ENCODE results near the gene MRPL42.

MRPL42 gene

DNA sequence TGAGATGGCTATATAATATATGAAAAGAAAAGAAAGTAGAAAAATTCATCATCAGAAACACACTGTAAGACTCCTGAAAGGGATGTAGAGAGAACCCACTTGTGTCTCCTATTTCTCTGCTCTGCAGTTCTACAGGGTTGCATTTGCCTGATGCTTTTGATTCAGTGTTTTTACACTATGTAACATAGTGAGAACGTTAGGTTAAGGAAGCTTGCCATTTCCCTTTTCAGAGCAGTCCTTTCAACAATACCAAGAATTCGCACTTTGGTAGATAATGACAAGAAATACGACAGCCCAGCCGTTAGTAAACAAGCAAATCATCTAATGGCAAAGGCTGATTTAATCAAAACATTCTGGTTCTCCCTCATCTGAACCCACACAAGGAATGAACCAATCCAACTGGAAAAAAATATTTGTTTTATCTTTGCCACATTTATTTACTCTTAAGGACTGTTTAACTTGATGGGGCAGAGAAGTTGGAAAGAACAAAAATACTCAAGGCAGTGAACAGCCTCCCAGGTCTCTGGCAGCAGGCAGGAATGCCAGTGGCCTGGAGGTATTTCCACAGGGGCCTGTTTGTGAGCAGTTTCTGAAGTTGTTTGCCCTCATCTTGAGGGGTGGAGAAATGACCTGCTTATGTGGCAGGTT, 74.4 kb downstream of the MRPL42 start:
- TF ChIP-seq TAF1 (IDR thresholded peaks at IDR 0.05; ENCODE audit: borderline replicate concordance, insufficient read depth, low read length) (no peak), POLR2AphosphoS5 (IDR thresholded peaks at IDR 0.05; ENCODE audit: low read depth, low read length) (no peak), FOXP2 (optimal IDR thresholded peaks at IDR 0.05; ENCODE audit: borderline replicate concordance, extremely low read depth, extremely low read length, insufficient read depth) (no peak), SIN3A (IDR thresholded peaks at IDR 0.05; ENCODE audit: borderline replicate concordance, insufficient read depth, low read length) (no peak)
- TF ChIP-seq, protein P1, sequence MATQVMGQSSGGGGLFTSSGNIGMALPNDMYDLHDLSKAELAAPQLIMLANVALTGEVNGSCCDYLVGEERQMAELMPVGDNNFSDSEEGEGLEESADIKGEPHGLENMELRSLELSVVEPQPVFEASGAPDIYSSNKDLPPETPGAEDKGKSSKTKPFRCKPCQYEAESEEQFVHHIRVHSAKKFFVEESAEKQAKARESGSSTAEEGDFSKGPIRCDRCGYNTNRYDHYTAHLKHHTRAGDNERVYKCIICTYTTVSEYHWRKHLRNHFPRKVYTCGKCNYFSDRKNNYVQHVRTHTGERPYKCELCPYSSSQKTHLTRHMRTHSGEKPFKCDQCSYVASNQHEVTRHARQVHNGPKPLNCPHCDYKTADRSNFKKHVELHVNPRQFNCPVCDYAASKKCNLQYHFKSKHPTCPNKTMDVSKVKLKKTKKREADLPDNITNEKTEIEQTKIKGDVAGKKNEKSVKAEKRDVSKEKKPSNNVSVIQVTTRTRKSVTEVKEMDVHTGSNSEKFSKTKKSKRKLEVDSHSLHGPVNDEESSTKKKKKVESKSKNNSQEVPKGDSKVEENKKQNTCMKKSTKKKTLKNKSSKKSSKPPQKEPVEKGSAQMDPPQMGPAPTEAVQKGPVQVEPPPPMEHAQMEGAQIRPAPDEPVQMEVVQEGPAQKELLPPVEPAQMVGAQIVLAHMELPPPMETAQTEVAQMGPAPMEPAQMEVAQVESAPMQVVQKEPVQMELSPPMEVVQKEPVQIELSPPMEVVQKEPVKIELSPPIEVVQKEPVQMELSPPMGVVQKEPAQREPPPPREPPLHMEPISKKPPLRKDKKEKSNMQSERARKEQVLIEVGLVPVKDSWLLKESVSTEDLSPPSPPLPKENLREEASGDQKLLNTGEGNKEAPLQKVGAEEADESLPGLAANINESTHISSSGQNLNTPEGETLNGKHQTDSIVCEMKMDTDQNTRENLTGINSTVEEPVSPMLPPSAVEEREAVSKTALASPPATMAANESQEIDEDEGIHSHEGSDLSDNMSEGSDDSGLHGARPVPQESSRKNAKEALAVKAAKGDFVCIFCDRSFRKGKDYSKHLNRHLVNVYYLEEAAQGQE (IDR thresholded peaks at IDR 0.05; ENCODE audit: insufficient read depth in 1 of 2, low read depth in 2 of 2, low read length in 2 of 2), result no peak

DNA sequence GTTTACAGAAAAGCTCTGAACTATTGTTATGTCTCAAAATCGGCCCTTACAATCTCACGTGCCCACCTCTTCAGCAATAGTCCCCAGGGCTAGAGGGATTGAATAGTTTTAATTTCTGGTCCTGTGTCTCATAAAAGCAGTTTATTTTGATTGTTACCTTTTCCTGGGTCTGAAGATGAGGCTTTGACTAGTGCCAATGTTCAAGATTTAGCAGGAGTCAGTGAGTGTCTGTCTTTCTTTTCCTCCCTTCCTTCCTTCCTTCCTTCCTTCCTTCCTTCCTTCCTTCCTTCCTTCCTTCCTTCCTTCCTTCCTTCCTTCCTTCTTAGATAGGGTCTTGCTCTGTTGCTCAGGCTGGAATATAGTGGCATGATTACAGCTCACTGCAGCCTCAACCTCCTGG, 80.5 kb downstream of the MRPL42 start:
- TF ChIP-seq POLR2AphosphoS5 (IDR thresholded peaks at IDR 0.05; ENCODE audit: low read depth, low read length) (no peak), TAF1 (IDR thresholded peaks at IDR 0.05; ENCODE audit: borderline replicate concordance, insufficient read depth, low read length) (no peak), SIN3A (IDR thresholded peaks at IDR 0.05; ENCODE audit: borderline replicate concordance, insufficient read depth, low read length) (no peak), FOXP2 (optimal IDR thresholded peaks at IDR 0.05; ENCODE audit: borderline replicate concordance, extremely low read depth, extremely low read length, insufficient read depth) (no peak)
- TF ChIP-seq, protein P1 (IDR thresholded peaks at IDR 0.05; ENCODE audit: insufficient read depth in 1 of 2, low read depth in 2 of 2, low read length in 2 of 2), result no peak

DNA sequence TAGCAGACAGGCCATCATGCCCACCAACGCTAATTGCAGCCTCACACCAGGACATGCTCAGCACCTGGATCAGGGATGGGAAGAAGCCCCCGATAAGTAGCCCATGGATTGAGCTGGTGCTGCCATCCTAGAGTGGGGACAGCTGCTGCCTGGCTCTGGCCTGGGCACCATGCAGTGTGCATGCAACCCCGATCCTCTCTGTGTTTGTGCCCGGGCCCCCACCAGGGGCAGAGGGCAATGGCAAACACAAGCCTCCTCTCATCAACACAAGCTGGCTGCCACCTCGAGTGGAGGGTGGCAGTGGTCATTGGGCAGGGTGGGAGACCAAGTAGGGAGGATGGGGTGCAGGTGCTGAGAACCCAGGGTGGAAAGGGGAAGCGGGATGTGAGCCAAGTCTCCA, 81.9 kb downstream of the MRPL42 start:
- TF ChIP-seq FOXP2 (optimal IDR thresholded peaks at IDR 0.05; ENCODE audit: borderline replicate concordance, extremely low read depth, extremely low read length, insufficient read depth) (no peak), SIN3A (IDR thresholded peaks at IDR 0.05; ENCODE audit: borderline replicate concordance, insufficient read depth, low read length) (no peak), POLR2AphosphoS5 (IDR thresholded peaks at IDR 0.05; ENCODE audit: low read depth, low read length) (no peak)
- TF ChIP-seq, protein P1 (IDR thresholded peaks at IDR 0.05; ENCODE audit: insufficient read depth in 1 of 2, low read depth in 2 of 2, low read length in 2 of 2), result no peak

DNA sequence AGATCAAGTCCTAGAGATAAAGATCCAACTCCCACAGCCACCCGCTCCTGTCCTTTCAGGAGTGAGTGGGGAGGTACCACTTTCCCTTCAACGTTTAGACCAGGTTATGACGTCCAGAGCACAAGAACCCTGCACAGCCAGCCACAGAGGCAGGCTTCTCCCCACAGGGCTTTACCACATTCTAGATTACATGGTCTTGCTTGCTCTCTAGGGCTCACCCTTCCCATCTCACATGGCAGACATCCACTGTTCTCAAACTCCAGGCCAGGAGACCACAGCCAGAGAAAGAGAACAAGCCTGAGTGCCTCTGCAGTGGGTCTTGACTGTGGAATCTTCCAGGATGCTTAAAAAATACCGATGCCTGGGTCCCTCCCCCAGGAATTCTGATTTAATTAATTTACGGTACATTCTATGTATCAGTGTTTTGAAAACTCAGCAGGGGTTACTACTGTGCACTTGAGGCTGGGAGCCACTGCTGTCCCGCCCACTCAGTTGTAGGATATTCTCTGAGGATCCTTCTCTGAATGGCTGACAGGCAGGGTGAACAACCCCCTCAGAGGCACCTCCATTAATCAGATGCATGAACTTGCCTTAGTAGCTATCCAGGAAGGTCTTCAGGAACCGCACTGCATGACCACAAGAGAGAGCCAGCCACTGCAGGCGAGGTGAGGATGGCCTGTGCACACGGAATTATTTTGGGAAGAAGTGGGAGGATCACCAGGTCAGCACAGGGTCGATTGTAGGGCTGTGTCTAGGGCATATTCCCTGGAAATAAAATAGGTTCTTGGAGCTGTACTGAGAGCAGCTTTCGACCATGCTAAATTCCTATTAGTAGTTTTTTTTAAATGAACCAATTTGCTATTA, 83.7 kb downstream of the MRPL42 start:
- TF ChIP-seq, protein P1 (IDR thresholded peaks at IDR 0.05; ENCODE audit: insufficient read depth in 1 of 2, low read depth in 2 of 2, low read length in 2 of 2), result no peak
- TF ChIP-seq FOXP2 (optimal IDR thresholded peaks at IDR 0.05; ENCODE audit: borderline replicate concordance, extremely low read depth, extremely low read length, insufficient read depth) (no peak), SIN3A (IDR thresholded peaks at IDR 0.05; ENCODE audit: borderline replicate concordance, insufficient read depth, low read length) (no peak), POLR2AphosphoS5 (IDR thresholded peaks at IDR 0.05; ENCODE audit: low read depth, low read length) (no peak), TAF1 (IDR thresholded peaks at IDR 0.05; ENCODE audit: borderline replicate concordance, insufficient read depth, low read length) (no peak)

Measured in PFSK-1 (cell line).